ENCODE measurements around the gene ZDHHC7.

ZDHHC7 gene

DNA sequence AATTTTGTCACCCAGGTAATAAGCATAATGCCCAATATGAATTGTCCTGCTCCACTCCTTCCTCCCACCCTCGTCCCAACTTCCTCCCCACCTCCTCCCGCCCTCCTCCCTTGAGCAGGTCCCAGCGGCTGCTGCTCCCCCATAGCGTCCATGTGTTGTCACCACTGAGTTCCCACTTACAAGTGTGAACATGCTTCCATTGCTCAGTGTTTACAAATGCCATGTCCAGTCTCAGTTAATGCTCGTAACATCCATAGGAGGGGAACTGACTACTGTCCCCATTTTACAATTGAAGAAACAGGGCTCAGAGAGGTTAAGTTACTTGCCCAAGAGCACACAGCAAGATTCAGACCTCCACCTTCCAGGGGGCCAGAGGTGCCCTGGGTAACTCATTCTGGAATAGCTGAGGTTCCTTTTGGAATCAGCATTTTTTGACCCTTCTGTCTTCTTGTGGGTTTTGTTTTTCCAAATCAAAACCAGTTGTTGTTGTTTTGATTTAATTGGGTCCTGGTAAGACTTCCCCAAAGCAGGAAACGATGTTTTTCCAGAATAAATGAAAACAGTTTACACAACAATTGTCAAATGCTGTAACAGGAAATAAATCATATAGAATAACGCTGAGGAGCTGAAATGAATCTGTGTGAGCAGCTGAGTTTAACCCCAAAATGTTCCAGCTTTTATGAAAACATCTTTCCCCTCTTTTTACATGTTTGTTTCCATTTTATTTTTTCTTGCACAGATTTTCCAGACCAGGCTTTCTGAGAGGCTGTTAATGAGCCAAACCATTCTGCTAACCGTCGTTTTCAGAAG is 73.9 kb downstream of the ZDHHC7 start:
- in situ Hi-C loops (cut with MboI; ENCODE audit: low pct_unique_long_range_greater_than_20kb, low sequenced_read_pairs, unreplicated experiment), result no loop called here
- TF ChIP-seq, protein P1, sequence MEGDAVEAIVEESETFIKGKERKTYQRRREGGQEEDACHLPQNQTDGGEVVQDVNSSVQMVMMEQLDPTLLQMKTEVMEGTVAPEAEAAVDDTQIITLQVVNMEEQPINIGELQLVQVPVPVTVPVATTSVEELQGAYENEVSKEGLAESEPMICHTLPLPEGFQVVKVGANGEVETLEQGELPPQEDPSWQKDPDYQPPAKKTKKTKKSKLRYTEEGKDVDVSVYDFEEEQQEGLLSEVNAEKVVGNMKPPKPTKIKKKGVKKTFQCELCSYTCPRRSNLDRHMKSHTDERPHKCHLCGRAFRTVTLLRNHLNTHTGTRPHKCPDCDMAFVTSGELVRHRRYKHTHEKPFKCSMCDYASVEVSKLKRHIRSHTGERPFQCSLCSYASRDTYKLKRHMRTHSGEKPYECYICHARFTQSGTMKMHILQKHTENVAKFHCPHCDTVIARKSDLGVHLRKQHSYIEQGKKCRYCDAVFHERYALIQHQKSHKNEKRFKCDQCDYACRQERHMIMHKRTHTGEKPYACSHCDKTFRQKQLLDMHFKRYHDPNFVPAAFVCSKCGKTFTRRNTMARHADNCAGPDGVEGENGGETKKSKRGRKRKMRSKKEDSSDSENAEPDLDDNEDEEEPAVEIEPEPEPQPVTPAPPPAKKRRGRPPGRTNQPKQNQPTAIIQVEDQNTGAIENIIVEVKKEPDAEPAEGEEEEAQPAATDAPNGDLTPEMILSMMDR (IDR thresholded peaks at IDR 0.05; ENCODE audit: extremely low read depth, insufficient read depth, missing control alignments), result no peak

DNA sequence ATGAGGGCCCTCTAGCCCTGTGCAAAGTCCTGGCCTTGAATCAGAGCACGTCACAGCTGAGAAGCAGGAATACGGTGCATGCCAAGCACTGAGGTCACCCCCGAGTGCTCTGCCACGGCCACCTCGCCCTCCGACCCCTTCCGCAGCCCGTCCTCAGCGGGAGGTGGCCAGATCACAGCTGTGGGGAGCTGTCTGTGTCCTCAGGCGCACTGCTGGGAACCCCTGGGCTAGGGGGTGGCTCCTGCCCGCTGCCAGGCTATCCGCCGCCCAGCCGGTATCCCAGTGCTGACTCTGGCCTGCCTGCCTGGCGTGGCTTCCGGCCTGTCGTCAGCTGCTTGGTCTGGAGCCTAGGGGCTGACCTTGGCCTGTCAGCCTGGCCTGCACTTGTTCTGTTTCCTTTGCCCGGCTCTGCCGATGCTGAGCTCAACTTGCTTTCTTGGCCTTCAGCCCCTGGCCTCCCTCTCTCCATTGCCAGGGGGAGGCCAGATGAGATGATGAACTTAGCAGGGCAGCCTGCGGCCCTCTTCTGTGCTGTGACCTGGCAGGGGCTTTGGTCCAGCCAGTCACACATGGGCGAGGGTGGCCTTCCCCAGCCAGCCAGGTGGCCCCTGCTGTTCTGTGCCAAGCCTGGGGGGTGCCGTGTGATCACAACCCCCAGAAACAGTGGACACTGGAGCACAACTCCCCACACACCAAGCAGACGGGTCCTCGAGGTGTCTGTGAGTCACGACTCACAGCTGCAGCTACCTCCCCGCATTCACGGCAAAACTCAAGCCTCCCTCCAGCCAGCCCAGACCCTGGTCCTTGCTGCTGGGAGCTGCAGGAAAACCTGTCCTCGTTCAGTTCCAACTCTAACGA is 77.3 kb downstream of the ZDHHC7 start:
- in situ Hi-C loops (cut with MboI; ENCODE audit: low pct_unique_long_range_greater_than_20kb, low sequenced_read_pairs, unreplicated experiment), result no loop called here
- TF ChIP-seq, protein P1 (IDR thresholded peaks at IDR 0.05; ENCODE audit: extremely low read depth, insufficient read depth, missing control alignments), result no peak
- DNase-seq (ENCODE audit: low spot score), result no peak

More for the DNA sequence above, 73.9 kb downstream of the ZDHHC7 start:
- DNase-seq (ENCODE audit: low spot score), result no peak

DNA sequence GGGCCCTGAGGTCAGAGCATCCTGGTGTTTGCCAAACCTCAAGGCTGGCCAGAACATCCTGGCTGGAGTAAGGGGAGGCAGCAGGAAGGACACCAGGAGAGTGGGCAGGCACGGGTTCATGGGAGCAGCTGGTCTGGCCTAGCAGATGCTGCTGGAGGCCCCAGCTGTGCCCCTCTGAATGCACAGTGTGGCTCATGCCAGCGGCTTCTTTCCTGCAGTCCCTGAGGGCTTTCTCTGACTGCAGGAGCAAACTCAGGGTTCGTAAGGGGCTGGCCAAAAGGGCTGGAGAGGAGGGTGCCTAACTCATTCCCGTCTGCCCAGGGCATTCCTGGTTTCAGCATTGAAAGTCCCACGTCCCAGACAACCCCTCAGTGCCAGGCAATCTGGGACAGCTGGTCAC is 78.7 kb downstream of the ZDHHC7 start:
- TF ChIP-seq, protein P1 (IDR thresholded peaks at IDR 0.05; ENCODE audit: extremely low read depth, insufficient read depth, missing control alignments), result no peak
- in situ Hi-C loops (cut with MboI; ENCODE audit: low pct_unique_long_range_greater_than_20kb, low sequenced_read_pairs, unreplicated experiment), result no loop called here
- DNase-seq (ENCODE audit: low spot score), result no peak

DNA sequence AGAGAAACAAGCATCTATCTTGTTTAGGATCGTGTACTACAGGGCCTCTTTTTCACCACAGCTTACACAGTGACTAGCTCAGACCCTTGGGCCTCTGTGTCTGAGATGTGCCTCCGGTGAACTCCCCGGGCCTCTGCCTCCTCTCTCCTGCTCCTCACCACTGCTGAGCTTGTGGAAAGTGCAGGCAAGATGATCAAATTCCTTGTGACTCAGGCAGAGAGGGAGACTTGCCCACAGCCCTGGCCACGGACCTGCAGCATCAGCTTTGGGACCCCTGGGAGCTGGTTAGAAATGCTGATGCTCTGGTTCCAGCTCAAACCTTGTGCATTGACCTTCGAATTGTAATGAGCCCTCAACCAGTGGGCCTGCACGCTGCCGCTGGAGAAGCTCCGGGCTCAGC is 79.8 kb downstream of the ZDHHC7 start:
- TF ChIP-seq, protein P1 (IDR thresholded peaks at IDR 0.05; ENCODE audit: extremely low read depth, insufficient read depth, missing control alignments), result no peak
- in situ Hi-C loops (cut with MboI; ENCODE audit: low pct_unique_long_range_greater_than_20kb, low sequenced_read_pairs, unreplicated experiment), result no loop called here
- DNase-seq (ENCODE audit: low spot score), result no peak

- TF ChIP-seq, protein P1 (IDR thresholded peaks at IDR 0.05; ENCODE audit: extremely low read depth, insufficient read depth, missing control alignments), result no peak
- DNase-seq (ENCODE audit: low spot score), result no peak
- in situ Hi-C loops (cut with MboI; ENCODE audit: low pct_unique_long_range_greater_than_20kb, low sequenced_read_pairs, unreplicated experiment), result no loop called here
Measured at GRCh38 chr16:84931107-84931494, 80.2 kb downstream of the ZDHHC7 start.

DNA sequence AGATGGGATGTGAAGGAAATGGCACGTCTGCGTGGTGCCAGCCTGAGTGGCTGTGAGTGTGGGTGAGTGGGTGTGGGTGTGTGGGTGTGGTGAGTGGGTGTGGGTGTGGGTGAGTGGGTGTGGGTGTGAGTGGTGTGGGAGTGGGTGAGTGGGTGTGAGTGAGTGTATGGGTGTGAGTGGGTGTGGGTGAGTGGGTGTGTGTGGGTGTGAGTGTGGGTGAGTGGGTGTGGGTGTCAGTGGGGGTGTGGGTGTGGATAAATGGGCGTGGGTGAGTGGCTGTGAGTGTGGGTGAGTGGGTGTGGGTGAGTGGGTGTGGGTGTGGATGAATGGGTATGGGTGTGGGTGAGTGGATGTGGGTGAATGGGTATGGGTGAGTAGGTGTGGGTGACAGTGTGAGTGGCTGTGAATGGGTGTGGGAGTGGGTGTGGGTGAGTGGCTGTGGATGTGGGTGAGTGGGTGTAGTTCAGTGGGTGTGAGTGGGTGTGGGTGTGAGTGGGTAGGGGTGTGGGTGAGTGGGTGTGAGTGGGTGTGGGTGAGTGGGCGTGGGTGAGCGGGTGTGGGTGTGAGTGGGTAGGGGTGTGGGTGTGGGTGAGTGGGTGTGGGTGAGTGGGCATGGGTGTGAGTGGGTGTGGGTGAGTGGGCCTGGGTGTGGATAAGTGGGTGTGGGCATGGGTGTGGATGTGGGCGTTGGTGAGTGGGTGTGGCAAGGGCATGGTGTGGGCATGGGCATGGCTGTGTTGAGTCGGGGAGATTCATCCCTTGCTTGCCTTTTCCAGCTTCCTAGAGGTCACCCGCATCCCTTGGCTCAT is 80.8 kb downstream of the ZDHHC7 start:
- in situ Hi-C loops (cut with MboI; ENCODE audit: low pct_unique_long_range_greater_than_20kb, low sequenced_read_pairs, unreplicated experiment), result no loop called here
- TF ChIP-seq, protein P1 (IDR thresholded peaks at IDR 0.05; ENCODE audit: extremely low read depth, insufficient read depth, missing control alignments), result no peak
- DNase-seq (ENCODE audit: low spot score), result no peak

All from GM13977 (cell line).